ENCODE measurements around the gene SMIM35. TPM values are rescaled to one million over a fixed set of nuclear protein-coding genes. Genes with fewer than 3 reads are reported as not detected.

The SMIM35 gene
- total RNA-seq, 1 donor, result not detected

- TF ChIP-seq, protein P1, sequence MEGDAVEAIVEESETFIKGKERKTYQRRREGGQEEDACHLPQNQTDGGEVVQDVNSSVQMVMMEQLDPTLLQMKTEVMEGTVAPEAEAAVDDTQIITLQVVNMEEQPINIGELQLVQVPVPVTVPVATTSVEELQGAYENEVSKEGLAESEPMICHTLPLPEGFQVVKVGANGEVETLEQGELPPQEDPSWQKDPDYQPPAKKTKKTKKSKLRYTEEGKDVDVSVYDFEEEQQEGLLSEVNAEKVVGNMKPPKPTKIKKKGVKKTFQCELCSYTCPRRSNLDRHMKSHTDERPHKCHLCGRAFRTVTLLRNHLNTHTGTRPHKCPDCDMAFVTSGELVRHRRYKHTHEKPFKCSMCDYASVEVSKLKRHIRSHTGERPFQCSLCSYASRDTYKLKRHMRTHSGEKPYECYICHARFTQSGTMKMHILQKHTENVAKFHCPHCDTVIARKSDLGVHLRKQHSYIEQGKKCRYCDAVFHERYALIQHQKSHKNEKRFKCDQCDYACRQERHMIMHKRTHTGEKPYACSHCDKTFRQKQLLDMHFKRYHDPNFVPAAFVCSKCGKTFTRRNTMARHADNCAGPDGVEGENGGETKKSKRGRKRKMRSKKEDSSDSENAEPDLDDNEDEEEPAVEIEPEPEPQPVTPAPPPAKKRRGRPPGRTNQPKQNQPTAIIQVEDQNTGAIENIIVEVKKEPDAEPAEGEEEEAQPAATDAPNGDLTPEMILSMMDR (IDR thresholded peaks at IDR 0.05; ENCODE audit: extremely low read depth, low read depth, low read length), result no peak
- H4K20me1 ChIP-seq (ENCODE audit: insufficient read depth, low read length), result no peaks in the 10 kb centered on the region
- no peaks in the 10 kb centered on the region for H3K4me1 ChIP-seq (ENCODE audit: insufficient read depth, low read length)
- no peak overlapping the region for H3K4me2 ChIP-seq (ENCODE audit: insufficient read depth, low read length)
- no peak overlapping the region for H3K4me3 ChIP-seq (ENCODE audit: insufficient read depth, low read length)
- no peak overlapping the region for H2AFZ ChIP-seq (ENCODE audit: low read length)
- H3K79me2 ChIP-seq (ENCODE audit: insufficient read depth, low read length), result no peaks in the 10 kb centered on the region
- DNase-seq (ENCODE audit: insufficient read length, low spot score, missing footprints), result peak; percentile 26
- peaks cover 3% of the 10 kb centered on the region for H3K27me3 ChIP-seq (ENCODE audit: insufficient read depth, low read length)
- H3K36me3 ChIP-seq (ENCODE audit: insufficient read depth, low read length), result no peaks in the 10 kb centered on the region
- no peak overlapping the region for H3K27ac ChIP-seq (ENCODE audit: low read depth, low read length)
- no peaks in the 10 kb centered on the region for H3K9me3 ChIP-seq (ENCODE audit: low read depth, low read length)
Measured at GRCh38 chr11:118128721-118129470, 42.1 kb upstream of the SMIM35 start.

GRCh38 chr11:118128310-118128709 is 41.5 kb upstream of the SMIM35 start:
- Histone ChIP-seq H3K79me2 (ENCODE audit: insufficient read depth, low read length) (no peaks in the 10 kb centered on the region), H3K4me2 (ENCODE audit: insufficient read depth, low read length) (no peak overlapping the region), H4K20me1 (ENCODE audit: insufficient read depth, low read length) (no peaks in the 10 kb centered on the region), H3K4me1 (ENCODE audit: insufficient read depth, low read length) (no peaks in the 10 kb centered on the region), H3K27me3 (ENCODE audit: insufficient read depth, low read length) (peaks cover 3% of the 10 kb centered on the region), H3K27ac (ENCODE audit: low read depth, low read length) (no peak overlapping the region), H3K9me3 (ENCODE audit: low read depth, low read length) (no peaks in the 10 kb centered on the region), H2AFZ (ENCODE audit: low read length) (no peak overlapping the region), H3K36me3 (ENCODE audit: insufficient read depth, low read length) (no peaks in the 10 kb centered on the region), H3K4me3 (ENCODE audit: insufficient read depth, low read length) (no peak overlapping the region)
- TF ChIP-seq, protein P1 (IDR thresholded peaks at IDR 0.05; ENCODE audit: extremely low read depth, low read depth, low read length), result no peak
- DNase-seq (ENCODE audit: insufficient read length, low spot score, missing footprints), result peak; percentile 18

- H3K9me3 ChIP-seq (ENCODE audit: low read depth, low read length), result no peaks in the 10 kb centered on the region
- H3K27me3 ChIP-seq (ENCODE audit: insufficient read depth, low read length), result peaks cover 3% of the 10 kb centered on the region
- TF ChIP-seq, protein P1 (IDR thresholded peaks at IDR 0.05; ENCODE audit: extremely low read depth, low read depth, low read length), result no peak
- no peak overlapping the region for H2AFZ ChIP-seq (ENCODE audit: low read length)
- H3K4me3 ChIP-seq (ENCODE audit: insufficient read depth, low read length), result no peak overlapping the region
- DNase-seq (ENCODE audit: insufficient read length, low spot score, missing footprints), result no peak
- H3K36me3 ChIP-seq (ENCODE audit: insufficient read depth, low read length), result no peaks in the 10 kb centered on the region
- H3K4me2 ChIP-seq (ENCODE audit: insufficient read depth, low read length), result no peak overlapping the region
- no peaks in the 10 kb centered on the region for H3K79me2 ChIP-seq (ENCODE audit: insufficient read depth, low read length)
- H3K4me1 ChIP-seq (ENCODE audit: insufficient read depth, low read length), result no peaks in the 10 kb centered on the region
- no peak overlapping the region for H3K27ac ChIP-seq (ENCODE audit: low read depth, low read length)
- H4K20me1 ChIP-seq (ENCODE audit: insufficient read depth, low read length), result no peaks in the 10 kb centered on the region
Measured at GRCh38 chr11:118126082-118126838, 39.5 kb upstream of the SMIM35 start.

GRCh38 chr11:118124929-118125535 is 38.3 kb upstream of the SMIM35 start:
- TF ChIP-seq, protein P1 (IDR thresholded peaks at IDR 0.05; ENCODE audit: extremely low read depth, low read depth, low read length), result no peak
- Histone ChIP-seq H3K4me3 (ENCODE audit: insufficient read depth, low read length) (no peak overlapping the region), H3K79me2 (ENCODE audit: insufficient read depth, low read length) (no peaks in the 10 kb centered on the region), H3K9me3 (ENCODE audit: low read depth, low read length) (no peaks in the 10 kb centered on the region), H3K4me2 (ENCODE audit: insufficient read depth, low read length) (no peak overlapping the region), H2AFZ (ENCODE audit: low read length) (no peak overlapping the region), H3K27me3 (ENCODE audit: insufficient read depth, low read length) (peaks cover 3% of the 10 kb centered on the region), H3K4me1 (ENCODE audit: insufficient read depth, low read length) (no peaks in the 10 kb centered on the region), H3K36me3 (ENCODE audit: insufficient read depth, low read length) (no peaks in the 10 kb centered on the region), H3K27ac (ENCODE audit: low read depth, low read length) (no peak overlapping the region), H4K20me1 (ENCODE audit: insufficient read depth, low read length) (no peaks in the 10 kb centered on the region)
- no peak for DNase-seq (ENCODE audit: insufficient read length, low spot score, missing footprints)
